ENCODE measurements around the gene ODAD2. TPM values are rescaled to one million over a fixed set of nuclear protein-coding genes. Genes with fewer than 3 reads are reported as not detected.

The ODAD2 gene
- total RNA-seq, 2 donors from 2014 or later = 0.66 TPM; not detected in 1

DNA sequence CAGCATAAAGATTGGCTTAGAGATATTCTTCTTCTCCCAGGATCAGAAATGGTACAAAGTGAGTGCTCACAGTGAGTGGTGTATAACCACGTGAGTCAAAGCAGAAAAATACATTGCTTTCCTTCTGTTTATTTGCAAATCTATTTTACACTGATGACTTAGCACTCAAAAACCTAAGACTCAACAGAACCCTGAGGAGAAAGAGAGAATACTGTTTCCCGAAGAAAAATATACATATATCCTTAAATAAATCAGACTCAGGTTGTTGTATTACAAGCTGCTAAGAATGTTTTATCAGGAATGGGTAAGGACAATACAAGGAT, 48.7 kb downstream of the ODAD2 start:
- 58 to 62% methylated on average over 2 of the region's 2 CpGs for WGBS, 2 donors
- no peaks in the 10 kb centered on the region for H3K4me1 ChIP-seq
- intact Hi-C loops (cut with DNase I) = no loop called here
- ATAC-seq (no peak), DNase-seq (no peak)
- H3K27me3 ChIP-seq = no peaks in the 10 kb centered on the region
- H3K27ac ChIP-seq = no peak overlapping the region
- no peak overlapping the region for H3K4me3 ChIP-seq
- no peaks in the 10 kb centered on the region for H3K36me3 ChIP-seq (replicated peaks in 1 of 2; ENCODE audit: insufficient read depth in 1 of 2, low read depth in 2 of 2)
- TF ChIP-seq, protein P1, sequence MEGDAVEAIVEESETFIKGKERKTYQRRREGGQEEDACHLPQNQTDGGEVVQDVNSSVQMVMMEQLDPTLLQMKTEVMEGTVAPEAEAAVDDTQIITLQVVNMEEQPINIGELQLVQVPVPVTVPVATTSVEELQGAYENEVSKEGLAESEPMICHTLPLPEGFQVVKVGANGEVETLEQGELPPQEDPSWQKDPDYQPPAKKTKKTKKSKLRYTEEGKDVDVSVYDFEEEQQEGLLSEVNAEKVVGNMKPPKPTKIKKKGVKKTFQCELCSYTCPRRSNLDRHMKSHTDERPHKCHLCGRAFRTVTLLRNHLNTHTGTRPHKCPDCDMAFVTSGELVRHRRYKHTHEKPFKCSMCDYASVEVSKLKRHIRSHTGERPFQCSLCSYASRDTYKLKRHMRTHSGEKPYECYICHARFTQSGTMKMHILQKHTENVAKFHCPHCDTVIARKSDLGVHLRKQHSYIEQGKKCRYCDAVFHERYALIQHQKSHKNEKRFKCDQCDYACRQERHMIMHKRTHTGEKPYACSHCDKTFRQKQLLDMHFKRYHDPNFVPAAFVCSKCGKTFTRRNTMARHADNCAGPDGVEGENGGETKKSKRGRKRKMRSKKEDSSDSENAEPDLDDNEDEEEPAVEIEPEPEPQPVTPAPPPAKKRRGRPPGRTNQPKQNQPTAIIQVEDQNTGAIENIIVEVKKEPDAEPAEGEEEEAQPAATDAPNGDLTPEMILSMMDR (IDR thresholded peaks at IDR 0.05) = no peak
- no peak for TF ChIP-seq POLR2A (IDR thresholded peaks at IDR 0.05)
- no peaks in the 10 kb centered on the region for H3K9me3 ChIP-seq

DNA sequence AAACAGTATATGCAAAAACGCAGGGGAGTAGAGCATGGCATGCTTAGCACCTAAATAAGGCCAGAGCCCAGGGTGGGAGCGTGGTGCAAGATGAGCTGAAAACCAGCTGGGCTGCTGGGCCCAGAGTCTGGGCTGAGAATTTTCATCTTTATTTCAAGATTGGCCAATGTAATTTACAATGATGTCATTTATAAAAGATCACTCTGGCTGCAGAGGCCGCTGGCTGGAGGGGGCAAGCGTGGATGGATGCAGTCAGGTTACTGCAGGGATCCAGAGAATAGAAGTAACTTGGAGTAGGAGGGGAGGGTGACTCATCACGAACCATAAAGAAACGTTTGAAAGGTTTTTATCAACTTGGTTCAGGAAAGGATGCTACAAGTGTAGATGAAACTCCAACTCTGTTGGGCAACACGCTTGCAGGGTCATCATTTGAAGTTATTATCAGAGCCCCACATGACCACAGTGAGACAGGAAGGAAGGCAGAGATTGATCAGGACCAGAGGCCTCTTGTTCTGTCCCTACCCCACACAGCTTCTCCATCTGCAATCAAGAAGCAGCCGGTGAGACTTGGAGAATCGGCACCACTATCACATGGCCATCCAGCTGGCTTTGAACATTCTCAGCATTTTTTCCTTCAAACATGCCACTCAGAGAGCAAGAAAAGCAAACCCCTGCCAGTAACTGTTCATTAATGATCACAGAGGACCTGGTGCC, 49.2 kb downstream of the ODAD2 start:
- Histone ChIP-seq H3K36me3 (replicated peaks in 1 of 2; ENCODE audit: insufficient read depth in 1 of 2, low read depth in 2 of 2) (no peaks in the 10 kb centered on the region), H3K27ac (no peak overlapping the region), H3K9me3 (no peaks in the 10 kb centered on the region), H3K4me1 (no peaks in the 10 kb centered on the region), H3K4me3 (no peak overlapping the region), H3K27me3 (no peaks in the 10 kb centered on the region)
- 53 to 59% methylated on average over 9 of the region's 9 CpGs for WGBS, 2 donors
- intact Hi-C loops (cut with DNase I) = no loop called here
- ATAC-seq = no peak
- no peak for DNase-seq
- TF ChIP-seq, protein P1 (IDR thresholded peaks at IDR 0.05) = no peak
- no peak for TF ChIP-seq POLR2A (IDR thresholded peaks at IDR 0.05)

DNA sequence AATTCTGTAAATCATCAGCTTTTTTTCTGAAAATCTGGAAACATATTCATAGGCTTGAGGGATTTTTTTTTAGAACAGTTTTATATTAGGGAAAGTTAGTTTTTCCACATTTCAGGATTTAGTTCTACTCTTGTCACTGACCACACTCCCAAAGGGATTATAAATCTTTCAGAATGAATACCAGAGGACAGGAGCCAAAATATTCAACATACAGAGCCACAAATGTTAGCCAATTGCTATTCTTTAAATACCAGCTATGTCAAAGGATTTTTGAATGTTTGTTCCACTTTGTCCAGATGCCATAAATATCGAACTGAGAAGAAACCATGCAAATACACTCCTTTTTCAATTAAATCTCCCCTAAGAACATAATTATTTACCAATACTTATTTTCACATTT, 50.7 kb downstream of the ODAD2 start:
- ATAC-seq (no peak), DNase-seq (no peak)
- H3K27ac ChIP-seq = no peak overlapping the region
- TF ChIP-seq POLR2A (IDR thresholded peaks at IDR 0.05) = no peak
- WGBS, 2 donors = 26 to 32% methylated on average over 1 of the region's 1 CpG
- H3K4me1 ChIP-seq = no peaks in the 10 kb centered on the region
- H3K27me3 ChIP-seq = no peaks in the 10 kb centered on the region
- no peaks in the 10 kb centered on the region for H3K9me3 ChIP-seq
- intact Hi-C loops (cut with DNase I) = no loop called here
- H3K36me3 ChIP-seq (replicated peaks in 1 of 2; ENCODE audit: insufficient read depth in 1 of 2, low read depth in 2 of 2) = no peaks in the 10 kb centered on the region
- no peak overlapping the region for H3K4me3 ChIP-seq

DNA sequence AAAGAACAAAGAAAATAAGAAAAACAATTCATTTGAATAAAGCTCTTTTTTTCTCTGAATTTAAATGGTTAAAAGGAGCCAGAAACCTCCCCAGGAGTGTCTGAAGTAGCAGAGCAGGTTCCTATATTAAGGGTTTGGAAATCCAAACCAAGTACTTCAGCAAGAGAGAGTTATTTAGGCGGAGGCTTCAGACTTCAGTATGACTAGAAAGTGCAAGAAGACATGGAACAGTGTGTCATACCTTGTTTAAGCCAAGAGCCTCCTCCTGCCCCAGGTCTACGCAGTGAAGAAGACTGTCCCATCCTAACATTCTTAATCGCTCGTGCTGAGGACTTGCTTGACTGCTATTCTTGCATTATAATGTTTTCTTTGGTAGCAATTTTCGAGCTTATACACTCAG, 51.3 kb downstream of the ODAD2 start:
- H3K27ac ChIP-seq = no peak overlapping the region
- H3K9me3 ChIP-seq = no peaks in the 10 kb centered on the region
- TF ChIP-seq, protein P1 (IDR thresholded peaks at IDR 0.05) = no peak
- no peak for TF ChIP-seq POLR2A (IDR thresholded peaks at IDR 0.05)
- no peak for ATAC-seq
- no peaks in the 10 kb centered on the region for H3K27me3 ChIP-seq
- no peak overlapping the region for H3K4me3 ChIP-seq
- intact Hi-C loops (cut with DNase I) = no loop called here
- no peaks in the 10 kb centered on the region for H3K36me3 ChIP-seq (replicated peaks in 1 of 2; ENCODE audit: insufficient read depth in 1 of 2, low read depth in 2 of 2)
- no peaks in the 10 kb centered on the region for H3K4me1 ChIP-seq
- DNase-seq = no peak
- WGBS, 2 donors = 53 to 73% methylated on average over 5 of the region's 5 CpGs

- TF ChIP-seq POLR2A (IDR thresholded peaks at IDR 0.05) = no peak
- TF ChIP-seq, protein P1 (IDR thresholded peaks at IDR 0.05) = no peak
- ATAC-seq (no peak), DNase-seq (no peak)
- no peaks in the 10 kb centered on the region for H3K9me3 ChIP-seq
- H3K27me3 ChIP-seq = no peaks in the 10 kb centered on the region
- WGBS, 2 donors = 91 to 92% methylated on average over 12 of the region's 12 CpGs
- H3K4me1 ChIP-seq = no peaks in the 10 kb centered on the region
- no peak overlapping the region for H3K4me3 ChIP-seq
- H3K36me3 ChIP-seq (replicated peaks in 1 of 2; ENCODE audit: insufficient read depth in 1 of 2, low read depth in 2 of 2) = no peaks in the 10 kb centered on the region
- H3K27ac ChIP-seq = no peak overlapping the region
- intact Hi-C loops (cut with DNase I) = no loop called here
Observed at GRCh38 chr10:27944005-27944404, 54.9 kb downstream of the ODAD2 start.

Data from body of pancreas (tissue), 4 donors.